Neural crest cell (in vitro differentiated cells): ENCODE results near the gene SLIT3. TPM values are rescaled to one million over a fixed set of nuclear protein-coding genes. Genes with fewer than 3 reads are reported as not detected.

Source experiments
- DNase-seq: peaks from one replicate; pipeline ENCODE4 v3.0.0; 2021; ENCODE audit warnings: low read depth, mixed read lengths, low spot score
- H3K27ac Mint-ChIP-seq: one replicate; pipeline ENCODE4 v1.8.0; 2021; ENCODE audit warnings: mild to moderate bottlenecking, mixed read lengths; ENCODE audit not compliant: unreplicated experiment
- H3K27me3 Mint-ChIP-seq: 2 replicates; pipeline ENCODE4 v1.8.0; 2021; ENCODE audit warnings: low read depth, mild to moderate bottlenecking, mixed read lengths
- H3K36me3 Mint-ChIP-seq: 2 replicates; pipeline ENCODE4 v1.8.0; 2021; ENCODE audit warnings: low read depth, mild to moderate bottlenecking, mixed read lengths
- H3K4me1 Mint-ChIP-seq: 2 replicates; pipeline ENCODE4 v1.8.0; 2021; ENCODE audit warnings: mixed read lengths
- H3K4me3 Mint-ChIP-seq: one replicate; pipeline ENCODE4 v1.8.0; 2021; ENCODE audit warnings: mild to moderate bottlenecking, mixed read lengths
- H3K9me3 Mint-ChIP-seq: 2 replicates; pipeline ENCODE4 v1.8.0; 2021; ENCODE audit warnings: mixed read lengths
- total RNA-seq: library from RNA; stranded (reverse); gene quantifications from 2 replicates; pipeline ENCODE4 v1.2.1, GENCODE V29; 2021
- TF ChIP-seq, protein P1 (sequence below): fragments of 200-600 bp; sonication (generic); conservative IDR thresholded peaks from 2 replicates; pipeline ENCODE4 v1.5.0; 2021; ENCODE audit warnings: antibody characterized with exemption, mild to moderate bottlenecking

Gene SLIT3
- total RNA-seq, 1 donor from 2014 or later = 13.3 TPM

DNA sequence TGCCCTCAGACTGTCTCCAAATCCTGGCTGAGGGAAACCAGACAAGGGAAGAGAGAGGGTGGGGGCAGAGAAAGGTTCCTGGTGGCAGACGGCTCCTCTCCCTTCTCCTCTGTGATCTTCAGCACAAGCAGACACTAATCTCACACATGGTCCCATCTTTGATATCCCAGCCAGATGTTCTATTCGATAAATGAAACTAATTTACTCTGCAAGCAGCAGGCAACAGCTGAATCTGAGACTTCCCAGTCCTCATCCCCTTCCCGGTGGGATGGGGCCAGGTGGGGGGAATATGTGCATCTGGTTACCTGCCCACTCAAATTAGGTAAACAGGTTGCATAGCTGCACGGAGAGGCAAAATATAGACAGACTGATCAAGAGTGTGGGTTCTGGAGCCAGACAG is 512.8 kb downstream of the SLIT3 start:
- TF ChIP-seq, protein P1, sequence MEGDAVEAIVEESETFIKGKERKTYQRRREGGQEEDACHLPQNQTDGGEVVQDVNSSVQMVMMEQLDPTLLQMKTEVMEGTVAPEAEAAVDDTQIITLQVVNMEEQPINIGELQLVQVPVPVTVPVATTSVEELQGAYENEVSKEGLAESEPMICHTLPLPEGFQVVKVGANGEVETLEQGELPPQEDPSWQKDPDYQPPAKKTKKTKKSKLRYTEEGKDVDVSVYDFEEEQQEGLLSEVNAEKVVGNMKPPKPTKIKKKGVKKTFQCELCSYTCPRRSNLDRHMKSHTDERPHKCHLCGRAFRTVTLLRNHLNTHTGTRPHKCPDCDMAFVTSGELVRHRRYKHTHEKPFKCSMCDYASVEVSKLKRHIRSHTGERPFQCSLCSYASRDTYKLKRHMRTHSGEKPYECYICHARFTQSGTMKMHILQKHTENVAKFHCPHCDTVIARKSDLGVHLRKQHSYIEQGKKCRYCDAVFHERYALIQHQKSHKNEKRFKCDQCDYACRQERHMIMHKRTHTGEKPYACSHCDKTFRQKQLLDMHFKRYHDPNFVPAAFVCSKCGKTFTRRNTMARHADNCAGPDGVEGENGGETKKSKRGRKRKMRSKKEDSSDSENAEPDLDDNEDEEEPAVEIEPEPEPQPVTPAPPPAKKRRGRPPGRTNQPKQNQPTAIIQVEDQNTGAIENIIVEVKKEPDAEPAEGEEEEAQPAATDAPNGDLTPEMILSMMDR = no peak
- no peaks in the 10 kb centered on the region for H3K36me3 Mint-ChIP-seq
- no peak overlapping the region for H3K27ac Mint-ChIP-seq
- DNase-seq = no peak
- peaks cover 37% of the 10 kb centered on the region for H3K4me1 Mint-ChIP-seq
- H3K27me3 Mint-ChIP-seq = no peaks in the 10 kb centered on the region
- no peak overlapping the region for H3K4me3 Mint-ChIP-seq
- no peaks in the 10 kb centered on the region for H3K9me3 Mint-ChIP-seq

DNA sequence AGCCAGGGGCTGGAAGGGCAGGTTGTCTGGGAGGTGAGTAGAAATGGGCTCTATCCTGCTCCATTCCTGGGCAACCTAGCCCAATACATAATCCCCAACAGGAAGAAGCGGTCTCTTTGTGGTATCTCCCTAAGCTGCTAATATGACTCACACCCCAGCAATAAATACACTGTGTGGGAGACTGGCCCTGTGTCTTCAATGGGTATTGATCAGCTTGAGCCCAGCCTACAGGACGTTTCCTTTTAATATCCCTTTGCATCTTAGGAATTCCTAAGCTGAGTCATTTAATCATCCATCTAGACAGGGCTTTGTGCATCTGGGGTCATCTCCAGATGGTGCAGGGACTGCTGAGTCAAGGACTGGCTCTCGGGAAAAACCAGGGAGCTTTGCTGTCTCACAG is 514.8 kb downstream of the SLIT3 start:
- Mint-ChIP-seq H3K4me1 (peaks cover 23% of the 10 kb centered on the region), H3K9me3 (no peaks in the 10 kb centered on the region), H3K4me3 (no peak overlapping the region), H3K27me3 (no peaks in the 10 kb centered on the region), H3K27ac (no peak overlapping the region), H3K36me3 (no peaks in the 10 kb centered on the region)
- DNase-seq = no peak
- TF ChIP-seq, protein P1 = no peak

DNA sequence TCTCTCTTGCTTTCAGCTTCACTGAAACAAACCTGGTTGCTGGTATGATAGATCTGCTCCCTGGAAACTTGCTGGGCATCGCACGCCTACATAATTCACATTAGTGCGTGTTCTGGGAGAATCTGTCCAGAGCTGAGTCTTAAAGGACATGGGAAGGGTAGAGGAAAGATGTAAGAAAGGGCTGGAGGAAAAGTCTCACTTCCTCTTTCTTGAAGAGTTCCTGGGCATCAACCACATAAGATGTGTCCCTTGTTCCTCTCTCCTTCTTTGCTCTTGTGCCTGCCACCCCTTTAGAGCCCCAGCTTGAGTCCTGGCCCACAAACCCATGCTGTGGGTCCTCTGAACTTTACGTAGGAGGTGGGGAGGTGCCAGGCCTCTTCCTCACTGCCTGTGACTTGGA is 516.5 kb downstream of the SLIT3 start:
- H3K9me3 Mint-ChIP-seq = no peaks in the 10 kb centered on the region
- H3K4me1 Mint-ChIP-seq = peaks cover 21% of the 10 kb centered on the region
- DNase-seq = no peak
- TF ChIP-seq, protein P1 = no peak
- no peak overlapping the region for H3K4me3 Mint-ChIP-seq
- no peak overlapping the region for H3K27ac Mint-ChIP-seq
- no peaks in the 10 kb centered on the region for H3K36me3 Mint-ChIP-seq
- no peaks in the 10 kb centered on the region for H3K27me3 Mint-ChIP-seq

DNA sequence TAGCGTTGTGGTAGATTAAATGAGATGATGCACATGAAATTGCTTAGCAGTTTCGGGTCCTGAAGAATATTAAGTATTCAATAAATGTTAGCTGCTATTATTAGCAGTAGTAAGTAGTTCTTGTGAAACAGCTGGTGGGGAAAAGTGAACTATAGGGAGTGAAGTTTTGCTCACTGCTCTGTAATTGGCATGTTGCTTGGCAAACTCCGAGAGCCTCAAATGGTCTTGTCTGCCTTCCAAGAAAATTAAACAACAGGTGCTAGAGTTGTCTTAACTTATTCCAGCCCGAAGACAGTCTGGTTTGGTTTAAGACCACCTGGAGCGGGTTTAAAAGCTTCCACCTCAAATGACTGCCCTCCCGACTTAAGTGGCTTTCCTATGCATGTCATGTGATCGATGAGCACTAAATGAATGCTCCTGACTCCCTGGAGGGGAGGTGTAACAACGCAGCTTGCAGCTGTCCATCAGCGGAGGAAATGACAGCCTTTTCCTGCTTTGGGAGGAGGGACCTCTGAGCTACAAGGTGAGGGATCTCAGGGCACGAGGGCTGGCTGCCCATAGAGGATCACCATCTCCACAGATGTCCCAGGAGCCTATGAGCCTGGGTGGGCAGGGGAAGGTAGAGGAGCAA is 518.9 kb downstream of the SLIT3 start:
- H3K27ac Mint-ChIP-seq = no peak overlapping the region
- no peaks in the 10 kb centered on the region for H3K27me3 Mint-ChIP-seq
- TF ChIP-seq, protein P1 = no peak
- no peaks in the 10 kb centered on the region for H3K9me3 Mint-ChIP-seq
- peaks cover 17% of the 10 kb centered on the region for H3K4me1 Mint-ChIP-seq
- DNase-seq = no peak
- no peaks in the 10 kb centered on the region for H3K36me3 Mint-ChIP-seq
- H3K4me3 Mint-ChIP-seq = no peak overlapping the region

DNA sequence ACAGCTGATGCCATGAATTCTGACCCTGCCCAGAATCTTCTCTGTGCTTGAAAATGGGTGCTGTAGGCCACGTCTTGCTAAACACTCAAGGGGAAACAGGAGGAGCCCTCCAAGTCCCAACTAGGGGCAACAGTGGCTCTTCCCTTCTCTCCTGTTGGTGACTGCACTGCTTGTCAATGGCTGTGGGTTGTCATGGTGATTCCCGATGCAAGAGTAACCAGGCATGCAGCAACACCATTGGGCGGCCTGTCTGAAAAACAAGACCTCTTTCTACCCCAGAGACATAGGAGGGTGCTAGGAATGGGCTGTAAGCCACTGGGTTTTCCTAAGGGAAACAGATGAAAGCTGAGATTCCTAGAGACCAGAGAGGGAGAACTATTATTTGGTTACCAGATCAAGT is 520.1 kb downstream of the SLIT3 start:
- no peak overlapping the region for H3K27ac Mint-ChIP-seq
- no peak for DNase-seq
- no peaks in the 10 kb centered on the region for H3K9me3 Mint-ChIP-seq
- peaks cover 17% of the 10 kb centered on the region for H3K4me1 Mint-ChIP-seq
- H3K4me3 Mint-ChIP-seq = no peak overlapping the region
- H3K36me3 Mint-ChIP-seq = no peaks in the 10 kb centered on the region
- TF ChIP-seq, protein P1 = no peak
- no peaks in the 10 kb centered on the region for H3K27me3 Mint-ChIP-seq

DNA sequence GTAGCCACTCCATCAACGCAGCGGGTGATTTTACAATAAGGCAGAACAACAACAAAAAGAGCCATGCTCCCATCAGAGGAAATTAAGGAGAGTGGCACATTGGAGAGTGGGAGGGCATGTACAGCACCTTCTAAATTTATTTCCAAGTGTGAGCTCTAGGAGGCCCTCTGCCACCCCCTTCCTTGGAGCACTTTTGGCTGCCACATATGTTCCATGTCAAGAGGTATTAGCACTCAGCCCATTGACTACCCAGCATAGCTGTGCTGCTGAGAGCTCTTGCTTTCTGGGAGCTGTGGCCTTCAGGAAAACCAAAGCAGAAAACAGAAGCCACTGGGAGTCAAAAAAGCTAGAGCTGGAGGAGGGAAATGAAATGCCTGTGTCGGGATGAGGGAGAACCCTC is 521.6 kb downstream of the SLIT3 start:
- H3K27me3 Mint-ChIP-seq = no peaks in the 10 kb centered on the region
- no peak for DNase-seq
- no peak overlapping the region for H3K4me3 Mint-ChIP-seq
- H3K36me3 Mint-ChIP-seq = peaks cover 3% of the 10 kb centered on the region
- H3K4me1 Mint-ChIP-seq = peaks cover 9% of the 10 kb centered on the region
- no peaks in the 10 kb centered on the region for H3K9me3 Mint-ChIP-seq
- TF ChIP-seq, protein P1 = no peak
- no peak overlapping the region for H3K27ac Mint-ChIP-seq
